Thymus (tissue), 11 donors: ENCODE measurements around the gene MUC5B. TPM values are rescaled to one million over a fixed set of nuclear protein-coding genes. Genes with fewer than 3 reads are reported as not detected.

Experiments used
- DNase-seq, 9 donors: peaks; one replicate each; pipeline ENCODE4 v3.0.0-alpha.2; 2013; ENCODE audit warnings: low spot score in 9 of 9, low read depth in 6 of 9, missing footprints in 1 of 9
- H3K27ac ChIP-seq, 2 donors: one replicate each; pipeline ENCODE4 v1.5.1; 2013; ENCODE audit warnings: control low read depth in 1 of 2, low read depth in 1 of 2, low read length in 1 of 2, mild to moderate bottlenecking in 1 of 2, moderate library complexity in 1 of 2
- H3K27me3 ChIP-seq, 2 donors: one replicate each; pipeline ENCODE4 v1.5.1; 2013; ENCODE audit warnings: low read length in 1 of 2; ENCODE audit not compliant: control insufficient read depth in 2 of 2, insufficient read depth in 1 of 2
- H3K36me3 ChIP-seq, 2 donors: one replicate each; pipeline ENCODE4 v1.5.1; 2013; ENCODE audit warnings: low read length in 1 of 2, mild to moderate bottlenecking in 1 of 2, moderate library complexity in 1 of 2; ENCODE audit not compliant: control insufficient read depth in 2 of 2, insufficient read depth in 2 of 2
- H3K4me1 ChIP-seq, 2 donors: one replicate each; pipeline ENCODE4 v1.5.1; 2013; ENCODE audit warnings: low read length in 2 of 2; ENCODE audit not compliant: control insufficient read depth in 2 of 2, insufficient read depth in 2 of 2
- H3K4me3 ChIP-seq, 2 donors: one replicate each; pipeline ENCODE4 v1.5.1; 2013; ENCODE audit warnings: low read length in 2 of 2, control low read depth in 1 of 2, mild to moderate bottlenecking in 1 of 2
- H3K9me3 ChIP-seq, 2 donors: one replicate each; pipeline ENCODE4 v1.5.1; 2013; ENCODE audit warnings: low read length in 1 of 2, mild to moderate bottlenecking in 1 of 2; ENCODE audit not compliant: control insufficient read depth in 2 of 2, insufficient read depth in 1 of 2
- WGBS: extraction: QIAGEN DNeasy Blood & Tissue Kit; methylation state at CpG from one replicate; pipeline ENCODE4 v1.1.7; 2013; 5-methylcytosine and 5-hydroxymethylcytosine counted together
- polyA plus RNA-seq: library from polyadenylated mRNA; stranded (reverse); fragments of 200-250 nt; gene quantifications from one replicate; pipeline ENCODE4 v1.2.3, GENCODE V29; 2013
- total RNA-seq: library from RNA; stranded (reverse); fragments of 120-200 nt; gene quantifications from one replicate; pipeline ENCODE4 v1.2.4, GENCODE V29; 2013
- donor health status: healthy.

MUC5B gene
- total and polyA plus RNA-seq, 2 donors, result under 0.01 to 0.02 TPM

- no peak for DNase-seq
- H3K36me3 ChIP-seq, result peaks cover 6 to 11% of the 10 kb centered on the region in 2 donors
- peaks cover 18 to 29% of the 10 kb centered on the region in 2 donors for H3K4me1 ChIP-seq
- H3K4me3 ChIP-seq, result no peak overlapping the region
- H3K9me3 ChIP-seq, result no peaks in the 10 kb centered on the region
- WGBS, result 97% methylated on average over 27 of the region's 27 CpGs
- H3K27me3 ChIP-seq, result no peaks in the 10 kb centered on the region
- H3K27ac ChIP-seq, result no peak overlapping the region
These were observed 82.7 kb downstream of the MUC5B start for GRCh38 chr11:1305501-1306056.

DNA sequence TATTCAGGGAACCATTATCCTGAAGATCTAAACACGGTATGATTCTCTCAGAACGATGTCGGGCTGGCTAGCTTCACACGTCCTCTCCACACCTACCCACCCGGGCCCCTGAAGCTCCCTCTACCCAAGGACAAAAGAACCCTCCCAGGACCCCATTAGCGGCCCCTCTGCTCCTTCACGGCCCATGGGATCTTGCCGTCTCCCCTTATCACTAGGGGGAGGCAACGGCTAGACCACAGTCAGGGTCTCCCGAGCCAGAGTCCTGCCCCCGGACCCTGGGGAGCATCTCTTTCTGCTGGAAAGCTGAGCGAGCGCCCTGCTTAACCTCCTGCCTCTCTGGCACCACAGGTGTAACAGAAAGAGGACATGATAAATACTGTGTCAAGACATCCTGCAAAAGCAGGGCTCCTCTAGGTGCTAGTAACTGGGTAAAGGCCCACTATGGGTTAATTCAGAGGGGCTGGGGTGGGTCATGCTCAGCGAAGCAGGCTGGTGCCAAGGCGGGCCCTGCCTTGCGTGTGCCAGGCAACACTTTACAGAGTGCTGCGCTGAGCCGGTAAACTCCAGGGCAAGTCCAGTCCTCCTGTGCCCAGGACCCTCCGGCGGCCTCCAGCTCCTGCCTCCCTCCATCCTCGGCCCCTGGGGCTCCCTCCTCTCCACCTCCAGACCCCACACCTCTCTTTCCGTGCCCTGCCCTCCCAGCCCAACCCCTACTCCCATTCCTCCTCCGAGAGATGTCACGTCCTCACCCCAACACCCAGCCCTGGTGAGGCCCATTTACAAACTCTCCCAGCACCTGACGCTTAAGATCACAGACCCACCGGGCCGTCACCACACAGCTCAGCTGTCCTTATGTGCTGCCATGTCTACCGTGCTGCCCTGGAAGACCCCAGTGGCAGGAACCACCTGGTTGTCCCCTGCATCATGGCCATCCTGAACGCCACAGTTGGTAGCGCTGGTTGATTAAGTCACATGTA lies 83.6 kb downstream of the MUC5B start:
- H3K27ac ChIP-seq, result no peak overlapping the region
- H3K4me3 ChIP-seq, result no peak overlapping the region

GRCh38 chr11:1307163-1307870 lies 84.5 kb downstream of the MUC5B start:
- WGBS, result 59% methylated on average over 21 of the region's 21 CpGs
- no peaks in the 10 kb centered on the region for H3K27me3 ChIP-seq
- no peak overlapping the region for H3K4me3 ChIP-seq
- peaks cover 23 to 36% of the 10 kb centered on the region in 2 donors for H3K4me1 ChIP-seq
- peaks cover 6 to 11% of the 10 kb centered on the region in 2 donors for H3K36me3 ChIP-seq
- H3K27ac ChIP-seq, result no peak overlapping the region
- DNase-seq, result no peak
- H3K9me3 ChIP-seq, result peaks cover 0 to 9% of the 10 kb centered on the region in 2 donors

More for the DNA sequence above, 83.6 kb downstream of the MUC5B start:
- Histone ChIP-seq H3K36me3 (peaks cover 6 to 11% of the 10 kb centered on the region in 2 donors), H3K27me3 (no peaks in the 10 kb centered on the region), H3K9me3 (peaks cover 0 to 5% of the 10 kb centered on the region in 2 donors), H3K4me1 (peaks cover 23 to 36% of the 10 kb centered on the region in 2 donors)
- WGBS, result 95% methylated on average over 30 of the region's 30 CpGs
- DNase-seq, result no peak

DNA sequence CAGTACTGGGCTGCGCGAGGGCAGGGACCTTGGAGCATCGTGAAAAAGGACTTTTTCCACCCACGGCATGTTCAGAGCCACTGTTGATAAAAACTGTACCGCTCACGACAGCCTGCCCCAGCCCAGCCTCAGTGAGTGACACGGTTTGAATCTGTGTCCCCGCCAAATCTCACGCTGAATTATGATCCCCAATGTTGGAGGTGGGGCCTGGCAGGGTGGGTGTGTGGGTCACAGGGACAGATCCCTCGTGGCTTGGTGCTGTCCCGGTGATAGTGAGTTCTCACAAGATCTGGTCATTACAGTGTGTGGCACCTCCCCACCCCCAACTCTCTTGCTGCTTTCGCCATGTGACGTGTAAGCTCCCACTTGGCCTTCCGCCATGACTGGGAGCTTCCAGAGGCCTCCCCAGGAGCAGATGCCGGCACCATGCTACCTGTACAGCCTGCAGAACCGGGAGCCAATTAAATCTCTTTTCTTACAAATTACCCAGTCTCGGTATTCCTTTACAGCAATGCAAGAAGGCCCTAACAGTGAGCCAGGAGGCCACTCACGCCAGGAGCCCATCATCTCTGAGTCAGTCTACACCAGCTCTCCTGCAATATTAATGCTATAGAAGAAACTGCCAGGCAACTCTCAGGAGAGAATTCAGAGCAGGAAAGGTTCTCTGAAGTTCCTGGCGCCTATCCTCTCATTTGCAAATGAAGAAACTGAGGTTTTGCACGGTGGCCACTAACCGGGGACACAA lies 85.3 kb downstream of the MUC5B start:
- Histone ChIP-seq H3K36me3 (peaks cover 6 to 10% of the 10 kb centered on the region in 2 donors), H3K27me3 (no peaks in the 10 kb centered on the region), H3K9me3 (peaks cover 0 to 9% of the 10 kb centered on the region in 2 donors), H3K27ac (no peak overlapping the region), H3K4me1 (peaks cover 23 to 36% of the 10 kb centered on the region in 2 donors), H3K4me3 (peak overlapping the region; percentile 58 to 89)
- 91% methylated on average over 21 of the region's 21 CpGs for WGBS
- no peak for DNase-seq

- Histone ChIP-seq H3K36me3 (peaks cover 6 to 7% of the 10 kb centered on the region in 2 donors), H3K27me3 (no peaks in the 10 kb centered on the region), H3K9me3 (peaks cover 0 to 9% of the 10 kb centered on the region in 2 donors), H3K4me1 (peaks cover 23 to 34% of the 10 kb centered on the region in 2 donors), H3K27ac (peak overlapping the region in 1 of 2 donors; percentile 88), H3K4me3 (peak overlapping the region; percentile 58 to 89)
- DNase-seq, result peak in 1 of 9 donors; percentile 18
- WGBS, result 5% methylated on average over 58 of the region's 58 CpGs
These were observed 86.1 kb downstream of the MUC5B start for GRCh38 chr11:1308743-1309497.

GRCh38 chr11:1309498-1310317 lies 86.8 kb downstream of the MUC5B start, which contains the start of gene TOLLIP:
Gene TOLLIP (minus strand): TSS chr11:1309632. CDS start chr11:1309498, 134 bp downstream.
- WGBS, result 8% methylated on average over 97 of the region's 97 CpGs
- peaks cover 6 to 7% of the 10 kb centered on the region in 2 donors for H3K36me3 ChIP-seq
- peaks cover 23 to 34% of the 10 kb centered on the region in 2 donors for H3K4me1 ChIP-seq
- H3K9me3 ChIP-seq, result peaks cover 0 to 9% of the 10 kb centered on the region in 2 donors
- DNase-seq, result peak; percentile 82 to 97 (median 92)
- peak within 1 kb of the TSS; percentile 80 to 89 for H3K4me3 ChIP-seq
- no peaks in the 10 kb centered on the region for H3K27me3 ChIP-seq
- peak within 1 kb of the TSS; percentile 90 to 93 for H3K27ac ChIP-seq

GRCh38 chr11:1310318-1310687 lies 87.4 kb downstream of the MUC5B start:
- peaks cover 23 to 34% of the 10 kb centered on the region in 2 donors for H3K4me1 ChIP-seq
- DNase-seq, result no peak
- H3K9me3 ChIP-seq, result peaks cover 0 to 9% of the 10 kb centered on the region in 2 donors
- peak overlapping the region; percentile 80 to 89 for H3K4me3 ChIP-seq
- H3K27me3 ChIP-seq, result no peaks in the 10 kb centered on the region
- H3K36me3 ChIP-seq, result peaks cover 2 to 3% of the 10 kb centered on the region in 2 donors
- H3K27ac ChIP-seq, result peak overlapping the region; percentile 90 to 93
- WGBS, result 80% methylated on average over 18 of the region's 18 CpGs
